Gastroesophageal sphincter (tissue), 3 donors: ENCODE measurements around the gene KCNMA1.

Source experiments
- CTCF ChIP-seq, 4 experiments: fragments of 200-600 bp in 2 of 4; fragments of 450-650 bp in 2 of 4; sonication (generic) in 1 of 4; IDR thresholded peaks; one replicate each; pipeline ENCODE4 v1.5.1; 2017 to 2019; ENCODE audit warnings: antibody characterized with exemption in 4 of 4, mild to moderate bottlenecking in 2 of 4, moderate library complexity in 2 of 4
- EP300 ChIP-seq: sonication (generic); formaldehyde crosslinking; IDR thresholded peaks from one replicate; pipeline ENCODE4 v1.6.1; 2017; ENCODE audit warnings: antibody characterized with exemption, mild to moderate bottlenecking
- POLR2A ChIP-seq, 2 donors: fragments of 450-650 bp; IDR thresholded peaks; one replicate each; pipeline ENCODE4 v1.6.1; 2017; ENCODE audit warnings: antibody characterized with exemption in 2 of 2, mild to moderate bottlenecking in 2 of 2, moderate library complexity in 1 of 2
- POLR2AphosphoS5 ChIP-seq: sonication (generic); formaldehyde crosslinking; IDR thresholded peaks from one replicate; pipeline ENCODE4 v1.6.1; 2017; ENCODE audit warnings: antibody characterized with exemption

GRCh38 chr10:77318739-77319138 is 318.9 kb downstream of the KCNMA1 start:
- TF ChIP-seq POLR2AphosphoS5 (no peak), CTCF (IDR thresholded peaks at IDR 0.05) (no peak), POLR2A (IDR thresholded peaks at IDR 0.05) (no peak), EP300 (no peak)
